Fibroblast of lung (primary cell): ENCODE measurements around the gene RNF168. TPM values are rescaled to one million over a fixed set of nuclear protein-coding genes. Genes with fewer than 3 reads are reported as not detected.
A peak's percentile ranks its signal among the peaks of the same experiment; 100 is the strongest.

Experiments
- DNase-seq, 2 donors: peaks; one replicate each; pipeline versions ENCODE4 v3.0.0 to v3.0.0-alpha.2; 2010; ENCODE audit warnings: low read depth in 2 of 2
- H2AFZ ChIP-seq: 2 replicates; pipeline ENCODE4 v1.5.1; 2012; ENCODE audit warnings: low read length, control low read depth, inconsistent platforms
- H3K27ac ChIP-seq: 2 replicates; pipeline ENCODE4 v1.5.1; 2011; ENCODE audit warnings: low read length, control low read depth; ENCODE audit not compliant: insufficient read depth
- H3K27me3 ChIP-seq: 2 replicates; pipeline ENCODE4 v1.5.1; 2011; ENCODE audit warnings: mild to moderate bottlenecking, low read length; ENCODE audit not compliant: control insufficient read depth, insufficient read depth
- H3K36me3 ChIP-seq: 2 replicates; pipeline ENCODE4 v1.5.1; 2011; ENCODE audit warnings: low read length; ENCODE audit not compliant: control insufficient read depth, insufficient read depth
- H3K4me1 ChIP-seq: 2 replicates; pipeline ENCODE4 v1.5.1; 2011; ENCODE audit warnings: low read length; ENCODE audit not compliant: control insufficient read depth, insufficient read depth; ENCODE audit errors: extremely low read depth
- H3K4me2 ChIP-seq: 2 replicates; pipeline ENCODE4 v1.5.1; 2011; ENCODE audit warnings: low read length, control low read depth; ENCODE audit not compliant: insufficient read depth; ENCODE audit errors: extremely low read depth
- H3K4me3 ChIP-seq, 4 experiments: fragments of 200-600 bp in 1 of 4; sonication (generic) in 1 of 4; replicated peaks in 1 of 4; 2 replicates each; pipeline ENCODE4 v1.5.1; 2011 to 2016; ENCODE audit warnings: low read length in 4 of 4, low read depth in 3 of 4, mild to moderate bottlenecking in 3 of 4, control low read depth in 2 of 4, inconsistent platforms in 1 of 4, mixed read lengths in 1 of 4; ENCODE audit not compliant: insufficient read depth in 1 of 4; ENCODE audit errors: control extremely low read depth in 1 of 4
- H3K79me2 ChIP-seq: 2 replicates; pipeline ENCODE4 v1.5.1; 2012; ENCODE audit warnings: mild to moderate bottlenecking, low read length, inconsistent platforms; ENCODE audit not compliant: control insufficient read depth, insufficient read depth
- H3K9ac ChIP-seq: 2 replicates; pipeline ENCODE4 v1.5.1; 2011; ENCODE audit warnings: mild to moderate bottlenecking, low read length, control low read depth; ENCODE audit not compliant: insufficient read depth
- H3K9me3 ChIP-seq: 2 replicates; pipeline ENCODE4 v1.5.1; 2012; ENCODE audit warnings: low read depth, low read length; ENCODE audit not compliant: control insufficient read depth, insufficient read depth
- H4K20me1 ChIP-seq: 2 replicates; pipeline ENCODE4 v1.5.1; 2011; ENCODE audit warnings: low read length; ENCODE audit not compliant: control insufficient read depth, insufficient read depth; ENCODE audit errors: extremely low read depth
- EZH2 ChIP-seq: IDR thresholded peaks from 2 replicates; pipeline ENCODE4 v1.5.1; 2012; ENCODE audit warnings: low read length, control low read depth, mild to moderate bottlenecking; ENCODE audit errors: missing control alignments
- polyA plus RNA-seq, 2 donors: library from polyadenylated mRNA; depleted of rRNA in 1 of 2; stranded (reverse) in 1 of 2; unstranded in 1 of 2; fragments of >200 nt; gene quantifications; 2 replicates each; pipeline ENCODE4 v1.2.1, GENCODE V29; 2011 to 2012; ENCODE audit warnings: missing spikeins in 1 of 2
- total RNA-seq: library from RNA; depleted of rRNA; stranded (reverse); fragments of >200 nt; gene quantifications from 2 replicates; pipeline ENCODE4 v1.2.1, GENCODE V29; 2014
- TF ChIP-seq, protein P1 (sequence below), 2 donors: IDR thresholded peaks in 1 of 2; conservative IDR thresholded peaks in 1 of 2; 1 replicate in 1 of 2; 2 replicates in 1 of 2; pipeline ENCODE4 v1.5.1; 2011 to 2012; ENCODE audit warnings: low read length in 2 of 2, control low read depth in 1 of 2, inconsistent platforms in 1 of 2, low read depth in 1 of 2, mild to moderate bottlenecking in 1 of 2

RNF168 gene
- total and polyA plus RNA-seq, 2 donors (not counting 1 experiment from before 2014, with no cell fraction given): 3.1 to 13.7 TPM

GRCh38 chr3:196501316-196502044, 2.1 kb downstream of the RNF168 start:
- H3K4me3 ChIP-seq: peak overlapping the region; percentile 84 to 99 (median 94)
- peak overlapping the region; percentile 49 for H3K4me2 ChIP-seq
- H3K9ac ChIP-seq: peak overlapping the region; percentile 51
- H2AFZ ChIP-seq: no peak overlapping the region
- no peaks in the 10 kb centered on the region for H4K20me1 ChIP-seq
- no peaks in the 10 kb centered on the region for H3K27me3 ChIP-seq
- H3K9me3 ChIP-seq: no peaks in the 10 kb centered on the region
- H3K4me1 ChIP-seq: peaks cover 3% of the 10 kb centered on the region
- peak; percentile 40 to 51 for DNase-seq
- TF ChIP-seq, protein P1, sequence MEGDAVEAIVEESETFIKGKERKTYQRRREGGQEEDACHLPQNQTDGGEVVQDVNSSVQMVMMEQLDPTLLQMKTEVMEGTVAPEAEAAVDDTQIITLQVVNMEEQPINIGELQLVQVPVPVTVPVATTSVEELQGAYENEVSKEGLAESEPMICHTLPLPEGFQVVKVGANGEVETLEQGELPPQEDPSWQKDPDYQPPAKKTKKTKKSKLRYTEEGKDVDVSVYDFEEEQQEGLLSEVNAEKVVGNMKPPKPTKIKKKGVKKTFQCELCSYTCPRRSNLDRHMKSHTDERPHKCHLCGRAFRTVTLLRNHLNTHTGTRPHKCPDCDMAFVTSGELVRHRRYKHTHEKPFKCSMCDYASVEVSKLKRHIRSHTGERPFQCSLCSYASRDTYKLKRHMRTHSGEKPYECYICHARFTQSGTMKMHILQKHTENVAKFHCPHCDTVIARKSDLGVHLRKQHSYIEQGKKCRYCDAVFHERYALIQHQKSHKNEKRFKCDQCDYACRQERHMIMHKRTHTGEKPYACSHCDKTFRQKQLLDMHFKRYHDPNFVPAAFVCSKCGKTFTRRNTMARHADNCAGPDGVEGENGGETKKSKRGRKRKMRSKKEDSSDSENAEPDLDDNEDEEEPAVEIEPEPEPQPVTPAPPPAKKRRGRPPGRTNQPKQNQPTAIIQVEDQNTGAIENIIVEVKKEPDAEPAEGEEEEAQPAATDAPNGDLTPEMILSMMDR (conservative IDR thresholded peaks at IDR 0.05 in 1 of 2, IDR thresholded peaks at IDR 0.05 in 1 of 2; ENCODE audit: low read depth in 1 of 2, low read length in 2 of 2): no peak
- TF ChIP-seq EZH2: no peak
- H3K27ac ChIP-seq: peak overlapping the region; percentile 89
- peaks cover 63% of the 10 kb centered on the region for H3K79me2 ChIP-seq
- no peaks in the 10 kb centered on the region for H3K36me3 ChIP-seq

GRCh38 chr3:196499807-196500524, 3.6 kb downstream of the RNF168 start:
- Histone ChIP-seq H3K4me3 (peak overlapping the region; percentile 22 to 84 (median 43)), H3K9me3 (no peaks in the 10 kb centered on the region), H3K27me3 (no peaks in the 10 kb centered on the region), H2AFZ (no peak overlapping the region), H3K4me1 (peaks cover 3% of the 10 kb centered on the region), H3K27ac (peak overlapping the region; percentile 56), H3K79me2 (peaks cover 77% of the 10 kb centered on the region), H3K9ac (peak overlapping the region; percentile 43), H4K20me1 (no peaks in the 10 kb centered on the region), H3K4me2 (peak overlapping the region; percentile 56), H3K36me3 (peaks cover 1% of the 10 kb centered on the region)
- peak in 1 of 2 donors; percentile 35 for DNase-seq
- TF ChIP-seq, protein P1 (conservative IDR thresholded peaks at IDR 0.05 in 1 of 2, IDR thresholded peaks at IDR 0.05 in 1 of 2; ENCODE audit: low read depth in 1 of 2, low read length in 2 of 2): no peak
- no peak for TF ChIP-seq EZH2

- no peak for TF ChIP-seq EZH2
- TF ChIP-seq, protein P1 (conservative IDR thresholded peaks at IDR 0.05 in 1 of 2, IDR thresholded peaks at IDR 0.05 in 1 of 2; ENCODE audit: low read depth in 1 of 2, low read length in 2 of 2): no peak
- Histone ChIP-seq H3K79me2 (peaks cover 85% of the 10 kb centered on the region), H3K9me3 (no peaks in the 10 kb centered on the region), H3K27me3 (no peaks in the 10 kb centered on the region), H3K9ac (no peak overlapping the region), H3K36me3 (peaks cover 1% of the 10 kb centered on the region), H4K20me1 (no peaks in the 10 kb centered on the region), H3K27ac (no peak overlapping the region), H3K4me3 (peak overlapping the region in 1 of 4 experiments; percentile 14), H3K4me1 (peaks cover 3% of the 10 kb centered on the region), H2AFZ (no peak overlapping the region), H3K4me2 (no peak overlapping the region)
- peak; percentile 23 to 81 for DNase-seq
Observed at GRCh38 chr3:196499061-196499460, 4.5 kb downstream of the RNF168 start.
